ENCODE measurements around the gene VPS29.

DNA sequence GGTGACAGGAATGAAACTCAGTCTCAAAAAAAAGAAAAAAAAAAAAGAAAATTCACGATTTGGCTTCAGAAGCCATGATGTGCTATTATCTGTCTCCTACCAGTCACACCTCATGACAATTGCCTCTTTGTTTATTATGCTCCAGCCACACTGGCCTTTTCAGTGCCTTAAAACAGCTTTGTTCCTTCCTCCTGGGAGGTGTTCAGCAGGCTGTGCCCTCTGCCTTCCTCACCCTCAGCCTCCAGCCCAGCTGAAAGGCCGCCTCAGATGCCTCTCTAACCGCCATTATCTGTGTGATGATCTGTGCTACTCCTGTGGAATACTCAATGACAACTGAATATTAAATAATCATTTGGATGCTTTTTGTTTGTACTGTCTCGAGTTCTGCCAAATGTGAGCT, 43.2 kb downstream of the VPS29 start:
- TF ChIP-seq EZH2 (IDR thresholded peaks at IDR 0.05; ENCODE audit: low read length, unreplicated experiment), result no peak
- TF ChIP-seq, protein P1, sequence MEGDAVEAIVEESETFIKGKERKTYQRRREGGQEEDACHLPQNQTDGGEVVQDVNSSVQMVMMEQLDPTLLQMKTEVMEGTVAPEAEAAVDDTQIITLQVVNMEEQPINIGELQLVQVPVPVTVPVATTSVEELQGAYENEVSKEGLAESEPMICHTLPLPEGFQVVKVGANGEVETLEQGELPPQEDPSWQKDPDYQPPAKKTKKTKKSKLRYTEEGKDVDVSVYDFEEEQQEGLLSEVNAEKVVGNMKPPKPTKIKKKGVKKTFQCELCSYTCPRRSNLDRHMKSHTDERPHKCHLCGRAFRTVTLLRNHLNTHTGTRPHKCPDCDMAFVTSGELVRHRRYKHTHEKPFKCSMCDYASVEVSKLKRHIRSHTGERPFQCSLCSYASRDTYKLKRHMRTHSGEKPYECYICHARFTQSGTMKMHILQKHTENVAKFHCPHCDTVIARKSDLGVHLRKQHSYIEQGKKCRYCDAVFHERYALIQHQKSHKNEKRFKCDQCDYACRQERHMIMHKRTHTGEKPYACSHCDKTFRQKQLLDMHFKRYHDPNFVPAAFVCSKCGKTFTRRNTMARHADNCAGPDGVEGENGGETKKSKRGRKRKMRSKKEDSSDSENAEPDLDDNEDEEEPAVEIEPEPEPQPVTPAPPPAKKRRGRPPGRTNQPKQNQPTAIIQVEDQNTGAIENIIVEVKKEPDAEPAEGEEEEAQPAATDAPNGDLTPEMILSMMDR (conservative IDR thresholded peaks at IDR 0.05; ENCODE audit: low read depth, low read length), result no peak
- TF ChIP-seq EZH2phosphoT487 (IDR thresholded peaks at IDR 0.05; ENCODE audit: borderline replicate concordance, low read length), result no peak

Data from PC-3 (cell line).